PC-9 (cell line): ENCODE measurements around the gene BCL3. TPM values are rescaled to one million over a fixed set of nuclear protein-coding genes. Genes with fewer than 3 reads are reported as not detected.
"Not testable (repeated sequence)": the region's sequence is repeated elsewhere in the genome, so short reads cannot be mapped to it uniquely, and the experiment has no call there.

ENCODE experiments used
- BruUV-seq: library from RNA; stranded (reverse); fragments of 400-500 nt; replicated peaks from 2 replicates; lab custom pipeline; 2021; lab: Mats Ljungman, UMichigan
- CTCF ChIA-PET: fragments of 300-600 bp; sonication (Branson Sonifier 250); formaldehyde crosslinking; loops from one replicate; lab custom pipeline; 2022; ENCODE audit warnings: antibody characterized with exemption; lab: Charles Lee
- POLR2A ChIA-PET: fragments of 300-600 bp; sonication (Branson Sonifier 250); formaldehyde crosslinking; loops from one replicate; lab custom pipeline; 2022; ENCODE audit warnings: antibody characterized with exemption; ENCODE audit not compliant: unreplicated experiment; lab: Charles Lee
- DNase-seq, 2 experiments: peaks; one replicate each; pipeline versions ENCODE4 v3.0.0 to v3.0.0-alpha.2; 2015 to 2022; ENCODE audit warnings: mixed read lengths in 1 of 2
- H2AFZ ChIP-seq: fragments of 200-600 bp; sonication (generic); 2 replicates; pipeline ENCODE4 v1.8.1; 2017; ENCODE audit warnings: antibody characterized with exemption
- H3F3A ChIP-seq: fragments of 200-600 bp; sonication (generic); 2 replicates; pipeline ENCODE4 v1.8.1; 2017; ENCODE audit warnings: antibody characterized with exemption, mild to moderate bottlenecking, low read depth; ENCODE audit not compliant: insufficient read depth
- H3K27ac ChIP-seq: fragments of 200-600 bp; sonication (generic); 2 replicates; pipeline ENCODE4 v1.6.1; 2016; ENCODE audit warnings: mixed run types
- H3K27me3 ChIP-seq: fragments of 200-600 bp; sonication (generic); 2 replicates; pipeline ENCODE4 v1.6.1; 2016; ENCODE audit warnings: low read depth, mixed run types; ENCODE audit not compliant: insufficient read depth
- H3K36me3 ChIP-seq: fragments of 200-600 bp; sonication (generic); 2 replicates; pipeline ENCODE4 v1.6.1; 2016; ENCODE audit warnings: low read depth, mixed run types
- H3K4me1 ChIP-seq: fragments of 200-600 bp; sonication (generic); replicated peaks from 2 replicates; pipeline ENCODE4 v1.6.1; 2016; ENCODE audit warnings: mixed run types; ENCODE audit not compliant: insufficient read depth
- H3K4me2 ChIP-seq: fragments of 200-600 bp; sonication (generic); 2 replicates; pipeline ENCODE4 v1.6.1; 2017; ENCODE audit warnings: mixed run types
- H3K4me3 ChIP-seq: fragments of 200-600 bp; sonication (generic); 2 replicates; pipeline ENCODE4 v1.6.1; 2016; ENCODE audit warnings: mixed run types
- H3K79me2 ChIP-seq: fragments of 200-600 bp; sonication (generic); 2 replicates; pipeline ENCODE4 v1.6.1; 2017; ENCODE audit warnings: low read depth, mixed run types
- H3K9me2 ChIP-seq: fragments of 200-600 bp; sonication (generic); 2 replicates; pipeline ENCODE4 v1.8.1; 2017; ENCODE audit warnings: mild to moderate bottlenecking; ENCODE audit not compliant: insufficient read depth
- H3K9me3 ChIP-seq: fragments of 200-600 bp; sonication (generic); 2 replicates; pipeline ENCODE4 v1.8.1; 2016; ENCODE audit warnings: low read depth; ENCODE audit not compliant: insufficient read depth
- H4K20me1 ChIP-seq: fragments of 200-600 bp; sonication (generic); 2 replicates; pipeline ENCODE4 v1.8.1; 2017; ENCODE audit not compliant: insufficient read depth
- EZH2 ChIP-seq: fragments of 200-600 bp; sonication (generic); IDR thresholded peaks from 2 replicates; pipeline ENCODE4 v1.8.0; 2017; ENCODE audit warnings: antibody characterized with exemption, low read depth
- intact Hi-C: fragments of 100-400 bp; cut with micrococcal nuclease; formaldehyde crosslinking; loops from one replicate; pipeline ENCODE4 v1.10.0; 2022; ENCODE audit not compliant: unreplicated experiment
- total RNA-seq: library from RNA; stranded (reverse); gene quantifications from 2 replicates; pipeline ENCODE4 v1.2.3, GENCODE V29; 2021
- TF ChIP-seq, protein P1 (sequence below): fragments of 200-600 bp; sonication (generic); conservative IDR thresholded peaks from 2 replicates; pipeline ENCODE4 v1.6.1; 2017; ENCODE audit warnings: mixed run types, antibody characterized with exemption, mild to moderate bottlenecking, moderate library complexity

Gene BCL3
- total RNA-seq, 1 experiment from 2014 or later: 36.1 TPM

DNA sequence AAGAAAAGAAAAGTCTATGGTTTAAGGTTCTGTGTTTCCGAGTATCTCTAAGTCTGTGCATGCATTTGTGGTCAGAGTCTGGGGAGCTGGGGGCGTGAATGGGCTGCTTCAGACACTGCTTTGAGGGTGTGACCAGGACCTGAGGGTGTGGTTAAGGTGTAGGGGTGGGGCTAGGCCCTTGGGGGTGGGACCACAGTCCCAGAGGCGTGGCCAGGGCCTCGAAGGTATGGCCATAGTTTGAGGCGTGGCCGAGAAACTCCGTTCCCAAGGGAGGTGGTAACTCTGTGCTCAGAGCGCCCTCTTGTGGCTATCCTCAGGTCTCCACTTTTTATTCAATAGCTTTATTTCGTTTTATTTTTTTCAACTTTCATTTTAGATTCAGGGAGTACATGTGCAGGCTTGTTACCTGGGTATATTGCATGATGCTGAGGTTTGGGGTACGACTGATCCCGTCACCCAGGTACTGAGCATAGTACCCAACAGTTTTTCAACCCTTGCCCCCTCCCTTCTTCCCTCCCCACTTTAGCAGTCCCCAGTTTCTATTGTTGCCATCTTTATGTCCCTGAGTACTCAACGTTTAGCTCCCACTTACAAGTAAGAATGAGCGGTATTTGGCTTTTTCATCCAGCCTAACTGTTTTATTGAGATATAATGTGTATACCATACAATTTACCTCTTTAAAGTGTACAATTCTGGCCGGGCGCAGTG lies 22.2 kb downstream of the BCL3 start:
- Histone ChIP-seq H3K9me3 (no peaks in the 10 kb centered on the region; the same call in 1 of the 2 replicates), H2AFZ (no peak overlapping the region), H3F3A (peaks cover 40% of the 10 kb centered on the region), H3K27ac (peak overlapping the region; percentile 48), H3K4me3 (no peak overlapping the region), H3K79me2 (no peaks in the 10 kb centered on the region), H3K9me2 (no peaks in the 10 kb centered on the region), H3K36me3 (no peaks in the 10 kb centered on the region), H3K27me3 (no peaks in the 10 kb centered on the region), H3K4me1 (peaks cover 48% of the 10 kb centered on the region), H3K4me2 (peak overlapping the region; percentile 55), H4K20me1 (no peaks in the 10 kb centered on the region)
- BruUV-seq: no TSS peak
- ChIA-PET CTCF (interaction anchor here (0.5 to 2.4 kb wide), 22 partner anchors 9 to 716 kb away, joined by 3 to 55 read pairs (median 6); partner anchors contain the start of genes MARK4 and NECTIN2), POLR2A (interaction anchor here (0.5 to 0.8 kb wide), 8 partner anchors 38 to 144 kb away, joined by 3 to 26 read pairs (median 6); partner anchors contain the start of gene NECTIN2)
- intact Hi-C loops: loop anchor here (1.0 to 10.0 kb wide), 9 partner anchors 22 to 258 kb away; partner anchors contain the start of genes BCL3 and CLPTM1
- peak; percentile 90 to 97 for DNase-seq
- TF ChIP-seq EZH2: no peak
- TF ChIP-seq, protein P1, sequence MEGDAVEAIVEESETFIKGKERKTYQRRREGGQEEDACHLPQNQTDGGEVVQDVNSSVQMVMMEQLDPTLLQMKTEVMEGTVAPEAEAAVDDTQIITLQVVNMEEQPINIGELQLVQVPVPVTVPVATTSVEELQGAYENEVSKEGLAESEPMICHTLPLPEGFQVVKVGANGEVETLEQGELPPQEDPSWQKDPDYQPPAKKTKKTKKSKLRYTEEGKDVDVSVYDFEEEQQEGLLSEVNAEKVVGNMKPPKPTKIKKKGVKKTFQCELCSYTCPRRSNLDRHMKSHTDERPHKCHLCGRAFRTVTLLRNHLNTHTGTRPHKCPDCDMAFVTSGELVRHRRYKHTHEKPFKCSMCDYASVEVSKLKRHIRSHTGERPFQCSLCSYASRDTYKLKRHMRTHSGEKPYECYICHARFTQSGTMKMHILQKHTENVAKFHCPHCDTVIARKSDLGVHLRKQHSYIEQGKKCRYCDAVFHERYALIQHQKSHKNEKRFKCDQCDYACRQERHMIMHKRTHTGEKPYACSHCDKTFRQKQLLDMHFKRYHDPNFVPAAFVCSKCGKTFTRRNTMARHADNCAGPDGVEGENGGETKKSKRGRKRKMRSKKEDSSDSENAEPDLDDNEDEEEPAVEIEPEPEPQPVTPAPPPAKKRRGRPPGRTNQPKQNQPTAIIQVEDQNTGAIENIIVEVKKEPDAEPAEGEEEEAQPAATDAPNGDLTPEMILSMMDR: peak; percentile 96

DNA sequence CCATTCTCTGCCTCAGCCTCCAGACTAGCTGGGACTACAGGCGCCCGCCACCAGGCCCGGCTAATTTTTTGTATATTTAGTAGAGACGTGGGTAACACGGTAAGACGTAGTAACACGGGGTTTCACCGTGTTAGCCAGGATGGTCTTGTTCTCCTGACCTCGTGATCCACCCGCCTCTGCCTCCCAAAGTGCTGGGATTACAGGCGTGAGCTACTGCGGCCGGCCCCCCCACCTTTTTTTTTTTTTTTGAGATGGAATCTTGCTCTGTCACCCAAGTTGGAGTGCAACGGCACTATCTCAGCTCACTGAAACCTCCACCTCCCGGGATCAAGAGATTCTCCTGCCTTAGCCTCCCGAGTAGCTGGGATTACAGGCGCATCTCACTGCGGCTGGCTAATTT lies 23.6 kb downstream of the BCL3 start:
- H3K36me3 ChIP-seq, H3K9me2 ChIP-seq, H3K27me3 ChIP-seq, H2AFZ ChIP-seq, H4K20me1 ChIP-seq, H3K9me3 ChIP-seq, BruUV-seq, H3K79me2 ChIP-seq, H3K4me2 ChIP-seq, H3K4me3 ChIP-seq, H3K27ac ChIP-seq, DNase-seq: not testable (repeated sequence)
- intact Hi-C loops: loop anchor here (5.0 to 10.0 kb wide), 2 partner anchors 183 to 260 kb away; partner anchors contain the start of gene CLPTM1
- Histone ChIP-seq H3F3A (peaks cover 43% of the 10 kb centered on the region), H3K4me1 (peaks cover 55% of the 10 kb centered on the region)
- POLR2A ChIA-PET: interaction anchor here (0.6 kb wide), 1 partner anchor 72 kb away, joined by 3 read pairs; no protein-coding TSS in a partner anchor
- CTCF ChIA-PET: interaction anchor here (0.6 to 2.4 kb wide), 6 partner anchors 9 to 112 kb away, joined by 3 to 55 read pairs (median 5); partner anchors contain the start of gene BCAM

DNA sequence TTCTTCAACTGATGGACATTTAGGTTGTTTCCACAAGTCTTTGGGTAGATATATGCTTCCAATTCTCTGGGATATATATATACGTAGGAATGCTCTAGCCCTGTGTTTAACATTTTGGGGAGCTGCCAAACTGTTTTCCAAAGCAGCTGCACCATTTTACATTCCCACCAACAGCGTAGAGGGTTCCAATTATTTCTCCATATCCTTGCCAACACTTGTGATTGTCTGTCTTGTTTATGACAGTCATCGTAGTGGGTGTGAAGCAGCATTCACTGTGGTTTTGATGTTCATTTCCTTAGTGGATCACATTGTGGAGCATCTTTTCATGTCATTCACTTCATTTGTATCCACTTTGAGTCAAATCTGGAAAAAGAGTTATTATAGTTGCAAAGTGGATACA lies 24.5 kb downstream of the BCL3 start:
- CTCF ChIA-PET: interaction anchor here (0.7 to 1.2 kb wide), 3 partner anchors 31 to 116 kb away, joined by 4 to 6 read pairs (median 5); no protein-coding TSS in a partner anchor
- Histone ChIP-seq H3K9me3 (no peaks in the 10 kb centered on the region; the same call in 1 of the 2 replicates), H3K4me3 (no peak overlapping the region), H3K27ac (peak overlapping the region; percentile 97), H2AFZ (no peak overlapping the region), H3K79me2 (peaks cover 6% of the 10 kb centered on the region), H4K20me1 (no peaks in the 10 kb centered on the region), H3K27me3 (no peaks in the 10 kb centered on the region), H3K4me1 (peaks cover 58% of the 10 kb centered on the region), H3K4me2 (no peak overlapping the region), H3F3A (peaks cover 46% of the 10 kb centered on the region), H3K36me3 (no peaks in the 10 kb centered on the region), H3K9me2 (no peaks in the 10 kb centered on the region)
- POLR2A ChIA-PET: interaction anchor here (0.7 kb wide), 1 partner anchor 82 kb away, joined by 4 read pairs; no protein-coding TSS in a partner anchor
- intact Hi-C loops: loop anchor here (5.0 to 10.0 kb wide), 2 partner anchors 182 to 261 kb away; partner anchors contain the start of gene CLPTM1
- BruUV-seq: no TSS peak
- TF ChIP-seq EZH2: no peak
- TF ChIP-seq, protein P1: no peak
- no peak for DNase-seq
